A549 (cell line): Measurements from ENCODE around the gene DTWD1. TPM values are rescaled to one million over a fixed set of nuclear protein-coding genes. Genes with fewer than 3 reads are reported as not detected.

Experiments
- ATAC-seq, 2 experiments: fragments of 200-7000 bp in 1 of 2; fragments of >200 bp in 1 of 2; cut with Nextera tagmentation in 1 of 2; cut with Tn5 transposase in 1 of 2; 3 replicates each; pipeline versions ENCODE4 v1.8.0 to v1.9.1; 2018 to 2020; ENCODE audit warnings: mild to moderate bottlenecking in 1 of 2, moderate library complexity in 1 of 2
- CTCF ChIA-PET: fragments of 300-600 bp; sonication (Branson Sonifier 250); formaldehyde crosslinking; extraction: SDS; loops from one replicate; lab custom pipeline; 2021; ENCODE audit warnings: antibody characterized with exemption, inconsistent platforms; lab: Yijun Ruan, JAX
- POLR2A ChIA-PET: fragments of 350-600 bp; formaldehyde crosslinking; extraction: SDS; loops from one replicate; lab custom pipeline; 2021; ENCODE audit warnings: antibody characterized with exemption, inconsistent platforms; lab: Yijun Ruan, JAX
- DNase-seq, 2 experiments: peaks; one replicate each; pipeline versions ENCODE4 v3.0.0 to v3.0.0-alpha.2; 2011 to 2016; ENCODE audit warnings: low read depth in 1 of 2, low spot score in 1 of 2
- FAIRE-seq: peaks from 2 replicates; lab custom pipeline; 2011; peaks lifted over from hg19 to GRCh38; lab: Jason Lieb, UNC
- H3K27ac ChIP-seq, 2 experiments: fragments of >200 bp; sonication (Bioruptor Twin); formaldehyde crosslinking; 3 replicates each; pipeline ENCODE4 v1.5.1; 2016 to 2017
- H3K4me1 ChIP-seq: fragments of >200 bp; sonication (Bioruptor Twin); formaldehyde crosslinking; 3 replicates; pipeline ENCODE4 v1.6.1; 2016
- H3K4me2 ChIP-seq: fragments of >200 bp; sonication (Bioruptor Twin); formaldehyde crosslinking; 3 replicates; pipeline ENCODE4 v1.6.1; 2016
- H3K4me3 ChIP-seq: fragments of >200 bp; sonication (Bioruptor Twin); formaldehyde crosslinking; 3 replicates; pipeline ENCODE4 v1.5.1; 2016
- H3K9me3 ChIP-seq: fragments of >200 bp; sonication (Bioruptor Twin); formaldehyde crosslinking; 3 replicates; pipeline ENCODE4 v1.6.1; 2016
- CBX2 ChIP-seq: fragments of 200-600 bp; sonication (generic); IDR thresholded peaks from 2 replicates; pipeline ENCODE4 v1.6.1; 2016; ENCODE audit warnings: low read depth, mild to moderate bottlenecking, borderline replicate concordance
- CBX8 ChIP-seq: fragments of 200-600 bp; sonication (generic); IDR thresholded peaks from 2 replicates; pipeline ENCODE4 v1.6.1; 2016
- CEBPB ChIP-seq, 2 experiments: fragments of >200 bp in 1 of 2; sonication (Bioruptor Twin) in 1 of 2; formaldehyde crosslinking in 1 of 2; IDR thresholded peaks; 2 replicates each; pipeline ENCODE4 v1.6.1; 2012 to 2016
- CHD4 ChIP-seq: fragments of 200-600 bp; sonication (generic); IDR thresholded peaks from 2 replicates; pipeline ENCODE4 v1.6.1; 2016; ENCODE audit warnings: antibody characterized with exemption, mild to moderate bottlenecking, borderline replicate concordance
- E2F6 ChIP-seq: IDR thresholded peaks from 2 replicates; pipeline ENCODE4 v1.6.1; 2012; ENCODE audit warnings: low read depth, borderline replicate concordance
- EHMT2 ChIP-seq: fragments of 200-600 bp; sonication (generic); IDR thresholded peaks from 2 replicates; pipeline ENCODE4 v1.6.1; 2016; ENCODE audit warnings: antibody characterized with exemption, low read depth, mild to moderate bottlenecking, moderate library complexity
- EP300 ChIP-seq, 2 experiments: fragments of >200 bp; sonication (Bioruptor Twin); formaldehyde crosslinking; IDR thresholded peaks; 2 replicates in 1 of 2; 3 replicates in 1 of 2; pipeline ENCODE4 v1.6.1; 2016 to 2017
- ESRRA ChIP-seq: fragments of 150-350 bp; IDR thresholded peaks from 2 replicates; pipeline ENCODE4 v1.6.1; 2014; ENCODE audit warnings: mild to moderate bottlenecking, low read length, borderline replicate concordance
- FOSB ChIP-seq: fragments of 250-450 bp; sonication (Bioruptor Pico); IDR thresholded peaks from 2 replicates; pipeline ENCODE4 v1.5.0; 2020; ENCODE audit warnings: mild to moderate bottlenecking, moderate library complexity
- FOXS1 ChIP-seq: fragments of 250-450 bp; sonication (Bioruptor Pico); IDR thresholded peaks from 2 replicates; pipeline ENCODE4 v1.5.0; 2020; ENCODE audit warnings: mild to moderate bottlenecking, moderate library complexity
- HDAC2 ChIP-seq: fragments of 200-600 bp; sonication (generic); IDR thresholded peaks from 2 replicates; pipeline ENCODE4 v1.6.1; 2016
- HMGXB4 ChIP-seq: fragments of 250-450 bp; sonication (Bioruptor Pico); IDR thresholded peaks from 2 replicates; pipeline ENCODE4 v1.5.0; 2021; ENCODE audit warnings: mild to moderate bottlenecking, moderate library complexity, borderline replicate concordance
- HOXB13 ChIP-seq: fragments of 250-450 bp; sonication (Bioruptor Pico); IDR thresholded peaks from 2 replicates; pipeline ENCODE4 v1.5.0; 2020; ENCODE audit warnings: low read depth, mild to moderate bottlenecking, moderate library complexity
- MAZ ChIP-seq: fragments of 150-350 bp; IDR thresholded peaks from 2 replicates; pipeline ENCODE4 v1.6.1; 2014; ENCODE audit warnings: antibody characterized with exemption, low read depth, low read length, borderline replicate concordance
- MYC ChIP-seq: IDR thresholded peaks from 2 replicates; pipeline ENCODE4 v1.6.1; 2012; ENCODE audit warnings: mild to moderate bottlenecking, inconsistent platforms, low read length, improper control_type of control experiment, borderline replicate concordance
- POLR2A ChIP-seq: IDR thresholded peaks from 2 replicates; pipeline ENCODE4 v1.6.1; 2012; ENCODE audit warnings: mild to moderate bottlenecking, low read length
- RAD21 ChIP-seq, 2 experiments: fragments of >200 bp in 1 of 2; sonication (Bioruptor Twin) in 1 of 2; formaldehyde crosslinking in 1 of 2; IDR thresholded peaks in 1 of 2; conservative IDR thresholded peaks in 1 of 2; 2 replicates in 1 of 2; 3 replicates in 1 of 2; pipeline ENCODE4 v1.6.1; 2012 to 2018; ENCODE audit warnings: inconsistent platforms in 1 of 2
- RCOR1 ChIP-seq: fragments of 150-350 bp; IDR thresholded peaks from 2 replicates; pipeline ENCODE4 v1.6.1; 2014; ENCODE audit warnings: antibody characterized with exemption, low read length, low read depth
- RNF2 ChIP-seq: fragments of 200-600 bp; sonication (generic); IDR thresholded peaks from 2 replicates; pipeline ENCODE4 v1.6.1; 2016; ENCODE audit warnings: low read depth, mild to moderate bottlenecking, antibody characterized with exemption, moderate library complexity, borderline replicate concordance
- SMC3 ChIP-seq: fragments of >200 bp; sonication (Bioruptor Twin); formaldehyde crosslinking; IDR thresholded peaks from 3 replicates; pipeline ENCODE4 v1.6.1; 2018; ENCODE audit warnings: inconsistent platforms
- TFCP2L1 ChIP-seq: fragments of 250-450 bp; sonication (Bioruptor Pico); IDR thresholded peaks from 2 replicates; pipeline ENCODE4 v1.5.0; 2021; ENCODE audit warnings: mild to moderate bottlenecking
- TP53 ChIP-seq: fragments of 250-450 bp; sonication (Bioruptor Pico); IDR thresholded peaks from 2 replicates; pipeline ENCODE4 v1.5.0; 2021; ENCODE audit warnings: mild to moderate bottlenecking, moderate library complexity
- ZNF302 ChIP-seq: fragments of 250-450 bp; sonication (Bioruptor Pico); IDR thresholded peaks from 2 replicates; pipeline ENCODE4 v1.9.0; 2021; ENCODE audit warnings: inconsistent platforms, mild to moderate bottlenecking, moderate library complexity
- WGBS: methylation state at CpG from one replicate; pipeline ENCODE4 v1.1.6; 2017; ENCODE audit errors: missing lambda C conversion rate; 5-methylcytosine and 5-hydroxymethylcytosine counted together
- polyA plus RNA-seq, 4 experiments: library from polyadenylated mRNA; depleted of rRNA in 3 of 4; stranded (reverse); fragments of >200 nt; fragmentation: RNase III in 1 of 4; extraction: RNeasy Plus Mini Kit Qiagen cat#74134 plus additional on column Dnase treatment in 1 of 4; gene quantifications; 2 replicates in 3 of 4; 3 replicates in 1 of 4; pipeline ENCODE4 v1.2.3, GENCODE V29; 2011 to 2017
- TF ChIP-seq, protein P1 (sequence below): fragments of 200-600 bp; sonication (generic); IDR thresholded peaks from 2 replicates; pipeline ENCODE4 v1.6.1; 2016; ENCODE audit warnings: antibody characterized with exemption, mild to moderate bottlenecking, moderate library complexity
- TF ChIP-seq, protein P2 (sequence below): IDR thresholded peaks from 2 replicates; pipeline ENCODE4 v1.6.1; 2012

DTWD1 gene
- polyA plus RNA-seq, 2 of the 4 experiments (the other 2 are of a cell fraction) = 17.3 to 24.3 TPM

GRCh38 chr15:49669288-49669687, 48.4 kb downstream of the DTWD1 start:
- FAIRE-seq (no peak), DNase-seq (no peak)
- WGBS = 42% methylated on average over 1 of the region's 1 CpG

GRCh38 chr15:49673861-49674260, 53.0 kb downstream of the DTWD1 start:
- FAIRE-seq = no peak
- H3K4me1 ChIP-seq = peaks cover 23% of the 10 kb centered on the region
- TF ChIP-seq EP300 (IDR thresholded peaks at IDR 0.05) (no peak), SMC3 (no peak), RNF2 (no peak), TFCP2L1 (CRISPR knock-in tag) (no peak), CBX8 (no peak), POLR2A (no peak), RAD21 (conservative IDR thresholded peaks at IDR 0.05 in 1 of 2, IDR thresholded peaks at IDR 0.05 in 1 of 2) (no peak), HMGXB4 (CRISPR knock-in tag) (no peak), TP53 (CRISPR knock-in tag) (no peak), CEBPB (IDR thresholded peaks at IDR 0.05) (no peak)
- TF ChIP-seq, protein P1, sequence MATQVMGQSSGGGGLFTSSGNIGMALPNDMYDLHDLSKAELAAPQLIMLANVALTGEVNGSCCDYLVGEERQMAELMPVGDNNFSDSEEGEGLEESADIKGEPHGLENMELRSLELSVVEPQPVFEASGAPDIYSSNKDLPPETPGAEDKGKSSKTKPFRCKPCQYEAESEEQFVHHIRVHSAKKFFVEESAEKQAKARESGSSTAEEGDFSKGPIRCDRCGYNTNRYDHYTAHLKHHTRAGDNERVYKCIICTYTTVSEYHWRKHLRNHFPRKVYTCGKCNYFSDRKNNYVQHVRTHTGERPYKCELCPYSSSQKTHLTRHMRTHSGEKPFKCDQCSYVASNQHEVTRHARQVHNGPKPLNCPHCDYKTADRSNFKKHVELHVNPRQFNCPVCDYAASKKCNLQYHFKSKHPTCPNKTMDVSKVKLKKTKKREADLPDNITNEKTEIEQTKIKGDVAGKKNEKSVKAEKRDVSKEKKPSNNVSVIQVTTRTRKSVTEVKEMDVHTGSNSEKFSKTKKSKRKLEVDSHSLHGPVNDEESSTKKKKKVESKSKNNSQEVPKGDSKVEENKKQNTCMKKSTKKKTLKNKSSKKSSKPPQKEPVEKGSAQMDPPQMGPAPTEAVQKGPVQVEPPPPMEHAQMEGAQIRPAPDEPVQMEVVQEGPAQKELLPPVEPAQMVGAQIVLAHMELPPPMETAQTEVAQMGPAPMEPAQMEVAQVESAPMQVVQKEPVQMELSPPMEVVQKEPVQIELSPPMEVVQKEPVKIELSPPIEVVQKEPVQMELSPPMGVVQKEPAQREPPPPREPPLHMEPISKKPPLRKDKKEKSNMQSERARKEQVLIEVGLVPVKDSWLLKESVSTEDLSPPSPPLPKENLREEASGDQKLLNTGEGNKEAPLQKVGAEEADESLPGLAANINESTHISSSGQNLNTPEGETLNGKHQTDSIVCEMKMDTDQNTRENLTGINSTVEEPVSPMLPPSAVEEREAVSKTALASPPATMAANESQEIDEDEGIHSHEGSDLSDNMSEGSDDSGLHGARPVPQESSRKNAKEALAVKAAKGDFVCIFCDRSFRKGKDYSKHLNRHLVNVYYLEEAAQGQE = no peak
- TF ChIP-seq, all 56 proteins: peak for 0
- ChIA-PET CTCF (no interaction called here), POLR2A (no interaction called here)
- Histone ChIP-seq H3K4me2 (peak overlapping the region; percentile 52; the same call in 1 of the 3 replicates), H3K9me3 (no peaks in the 10 kb centered on the region), H3K4me3 (no peak overlapping the region), H3K27ac (peak overlapping the region in 1 of 2 experiments; percentile 65; a peak in 3 of 6 replicates)
- DNase-seq (no peak), ATAC-seq (no peak)
- 95% methylated on average over 1 of the region's 1 CpG for WGBS

More at GRCh38 chr15:49669288-49669687, 48.4 kb downstream of the DTWD1 start:
- no peaks in the 10 kb centered on the region for H3K9me3 ChIP-seq
- no peak for ATAC-seq
- POLR2A ChIA-PET = no interaction called here
- no peak overlapping the region for H3K4me2 ChIP-seq
- no peak overlapping the region for H3K27ac ChIP-seq
- peaks cover 8% of the 10 kb centered on the region for H3K4me1 ChIP-seq
- no peak for TF ChIP-seq FOXS1 (CRISPR knock-in tag)
- TF ChIP-seq, protein P2, sequence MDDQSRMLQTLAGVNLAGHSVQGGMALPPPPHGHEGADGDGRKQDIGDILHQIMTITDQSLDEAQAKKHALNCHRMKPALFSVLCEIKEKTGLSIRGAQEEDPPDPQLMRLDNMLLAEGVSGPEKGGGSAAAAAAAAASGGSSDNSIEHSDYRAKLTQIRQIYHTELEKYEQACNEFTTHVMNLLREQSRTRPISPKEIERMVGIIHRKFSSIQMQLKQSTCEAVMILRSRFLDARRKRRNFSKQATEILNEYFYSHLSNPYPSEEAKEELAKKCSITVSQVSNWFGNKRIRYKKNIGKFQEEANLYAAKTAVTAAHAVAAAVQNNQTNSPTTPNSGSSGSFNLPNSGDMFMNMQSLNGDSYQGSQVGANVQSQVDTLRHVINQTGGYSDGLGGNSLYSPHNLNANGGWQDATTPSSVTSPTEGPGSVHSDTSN = no peak
- no peak for TF ChIP-seq HOXB13 (CRISPR knock-in tag)
- no peak for TF ChIP-seq CHD4
- TF ChIP-seq E2F6 = no peak
- TF ChIP-seq MYC = no peak
- no peak for TF ChIP-seq RNF2
- no peak for TF ChIP-seq MAZ
- TF ChIP-seq HMGXB4 (CRISPR knock-in tag) = no peak
- no peak for TF ChIP-seq POLR2A
- no peak for TF ChIP-seq ESRRA
- TF ChIP-seq CBX2 = no peak
- TF ChIP-seq CEBPB (IDR thresholded peaks at IDR 0.05) = no peak
- TF ChIP-seq HDAC2 = no peak
- no peak for TF ChIP-seq RCOR1
- no peak for TF ChIP-seq EHMT2
- no peak for TF ChIP-seq FOSB
- no peak for TF ChIP-seq TP53 (CRISPR knock-in tag)
- TF ChIP-seq ZNF302 = no peak
- no peak overlapping the region for H3K4me3 ChIP-seq
- CTCF ChIA-PET = no interaction called here
